Spleen (tissue), 11 donors: ENCODE data around the gene CD164L2. TPM values are rescaled to one million over a fixed set of nuclear protein-coding genes. Genes with fewer than 3 reads are reported as not detected.

Source experiments
- DNase-seq: peaks from one replicate; pipeline ENCODE4 v3.0.0-alpha.2; 2020
- H3K27ac ChIP-seq, 8 donors: fragments of 200-600 bp; sonication (generic) in 7 of 8; 1 replicate in 4 of 8; 2 replicates in 4 of 8; pipeline versions ENCODE4 v1.5.0 to v1.8.0; 2016 to 2021; ENCODE audit warnings: inconsistent platforms in 4 of 8, mild to moderate bottlenecking in 4 of 8, moderate library complexity in 1 of 8
- H3K27me3 ChIP-seq, 7 donors: fragments of 200-600 bp; sonication (generic) in 6 of 7; replicated peaks in 1 of 7; 1 replicate in 4 of 7; 2 replicates in 3 of 7; pipeline versions ENCODE4 v1.5.0 to v1.8.0; 2016 to 2021; ENCODE audit warnings: inconsistent platforms in 3 of 7, mild to moderate bottlenecking in 1 of 7
- H3K36me3 ChIP-seq, 6 donors: fragments of 200-600 bp; sonication (generic) in 5 of 6; 1 replicate in 4 of 6; 2 replicates in 2 of 6; pipeline versions ENCODE4 v1.5.0 to v1.8.0; 2016 to 2021; ENCODE audit warnings: inconsistent platforms in 2 of 6
- H3K4me1 ChIP-seq, 6 donors: fragments of 200-600 bp; sonication (generic) in 5 of 6; 1 replicate in 3 of 6; 2 replicates in 3 of 6; pipeline versions ENCODE4 v1.5.0 to v1.8.0; 2016 to 2021; ENCODE audit warnings: inconsistent platforms in 3 of 6
- H3K4me3 ChIP-seq, 8 donors: fragments of 200-600 bp; sonication (generic) in 7 of 8; 1 replicate in 4 of 8; 2 replicates in 4 of 8; pipeline versions ENCODE4 v1.5.0 to v1.8.0; 2016 to 2021; ENCODE audit warnings: inconsistent platforms in 4 of 8, mild to moderate bottlenecking in 4 of 8, moderate library complexity in 2 of 8
- H3K9me3 ChIP-seq, 8 donors: fragments of 200-600 bp; sonication (generic) in 7 of 8; 1 replicate in 4 of 8; 2 replicates in 4 of 8; pipeline versions ENCODE4 v1.5.0 to v1.8.0; 2016 to 2021; ENCODE audit warnings: inconsistent platforms in 4 of 8
- CTCF ChIP-seq, 11 experiments: fragments of 200-600 bp in 7 of 11; fragments of 450-650 bp in 4 of 11; sonication (generic) in 4 of 11; IDR thresholded peaks in 8 of 11; conservative IDR thresholded peaks in 3 of 11; 1 replicate in 7 of 11; 2 replicates in 4 of 11; pipeline versions ENCODE4 v1.4.0 to v1.8.0; 2016 to 2021; ENCODE audit warnings: antibody characterized with exemption in 11 of 11, inconsistent platforms in 4 of 11, mild to moderate bottlenecking in 1 of 11
- POLR2A ChIP-seq, 3 donors: fragments of 450-650 bp; IDR thresholded peaks; one replicate each; pipeline ENCODE4 v1.5.1; 2017; ENCODE audit warnings: antibody characterized with exemption in 3 of 3, mild to moderate bottlenecking in 1 of 3
- POLR2AphosphoS5 ChIP-seq, 3 donors: sonication (generic); formaldehyde crosslinking; IDR thresholded peaks; one replicate each; pipeline ENCODE4 v1.5.1; 2017; ENCODE audit warnings: antibody characterized with exemption in 3 of 3
- WGBS, 5 donors: extraction: QIAGEN DNeasy Blood & Tissue Kit in 3 of 5; methylation state at CpG; one replicate each; pipeline versions ENCODE4 v1.1.5 to v1.1.7; 2013 to 2018; 5-methylcytosine and 5-hydroxymethylcytosine counted together
- intact Hi-C: fragments of 100-400 bp; cut with DNase I; formaldehyde crosslinking; loops from one replicate; pipeline ENCODE4 v1.15.0; 2023; ENCODE audit warnings: low total_unique reads
- polyA plus RNA-seq, 3 donors: library from polyadenylated mRNA; stranded (reverse); fragments of 200-250 nt; gene quantifications; one replicate each; pipeline ENCODE4 v1.2.1, GENCODE V29; 2013
- total RNA-seq, 7 donors: library from RNA; depleted of rRNA in 3 of 7; stranded (reverse); fragments of >200 nt in 3 of 7; fragmentation: NEBNext Ultra II Directional in 4 of 7; extraction: Animal tissue kit (Norgen Biotek cat#: 25700) in 4 of 7; gene quantifications; one replicate each; pipeline versions ENCODE4 v1.1.0 to v1.2.1, GENCODE V29; 2016 to 2021
- donor health status: healthy with polysubstance abuse.
- donor health status: DM: no; HTN: no; CAD: no; lungs with moderate emphysema.
- donor health status: DM: no; HTN: no; CAD: no.
- donor health status: Bipolar disorder and iron deficiency.
- donor health status: healthy.
- donor health status: DM: no; HTN: no; CAD: no.
- donor health status: DM: yes; HTN: yes; CAD: no.

CD164L2 gene
- total and polyA plus RNA-seq, 10 donors = 0.06 TPM; not detected in 9

DNA sequence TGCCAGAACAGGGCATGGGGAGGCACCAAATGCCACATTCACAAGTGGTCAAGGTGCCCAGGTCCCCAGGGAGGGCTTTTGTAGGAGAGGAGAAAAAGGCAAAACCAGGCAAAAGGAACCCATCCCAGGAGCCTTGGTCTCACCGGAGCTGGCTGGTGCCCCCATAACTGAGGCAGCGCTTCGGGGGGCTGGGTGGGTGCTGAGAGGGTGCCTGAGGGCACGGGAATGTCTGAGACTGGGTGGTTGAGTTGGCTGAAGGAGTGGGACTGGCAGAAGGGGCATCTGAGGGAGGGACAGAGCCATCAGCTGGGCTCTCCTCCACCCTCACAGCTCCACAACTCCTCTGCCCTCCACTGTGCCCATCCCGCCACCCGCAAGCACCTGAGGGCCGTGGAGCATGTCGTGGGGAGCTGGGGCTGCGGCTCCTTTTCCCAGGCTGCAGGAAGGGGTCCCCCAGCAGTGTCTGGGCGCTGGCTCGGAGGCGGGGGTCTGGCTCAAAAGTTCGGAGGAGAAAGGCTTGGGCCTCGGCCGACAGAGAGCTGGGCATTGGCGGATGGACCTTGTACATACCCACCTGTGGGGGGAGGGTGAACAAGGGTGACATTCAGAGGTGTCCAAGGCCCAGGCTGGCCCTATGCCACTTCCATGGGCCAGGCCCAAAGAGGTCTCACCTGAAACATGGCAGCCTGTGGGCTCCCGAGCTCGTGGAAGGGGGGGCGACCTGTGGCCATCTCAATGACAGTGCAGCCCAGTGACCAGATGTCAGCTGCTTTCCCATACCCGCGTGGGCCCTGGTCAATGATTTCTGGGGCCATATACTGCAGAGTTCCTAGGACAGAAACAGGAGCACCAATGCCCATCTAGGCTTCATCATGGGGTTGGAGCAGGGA, 24.9 kb downstream of the CD164L2 start:
- intact Hi-C loops = loop anchor here (5.0 kb wide), 1 partner anchor 34 kb away; the partner anchor contains the start of gene GPR3
- Histone ChIP-seq H3K36me3 (peaks cover 0 to 99% (median 29%) of the 10 kb centered on the region in 6 donors), H3K27ac (no peak overlapping the region), H3K9me3 (no peaks in the 10 kb centered on the region), H3K4me3 (no peak overlapping the region), H3K4me1 (peaks cover 21 to 58% (median 37%) of the 10 kb centered on the region in 6 donors), H3K27me3 (peaks cover 0 to 4% (median 0%) of the 10 kb centered on the region in 7 donors)
- no peak for DNase-seq
- 93 to 96% (median 95%) methylated on average over 21 of the region's 21 CpGs for WGBS, 5 donors
- TF ChIP-seq POLR2AphosphoS5 (IDR thresholded peaks at IDR 0.05) = no peak
- TF ChIP-seq CTCF (IDR thresholded peaks at IDR 0.05 in 8 of 11, conservative IDR thresholded peaks at IDR 0.05 in 3 of 11) = no peak
- TF ChIP-seq POLR2A (IDR thresholded peaks at IDR 0.05) = no peak

GRCh38 chr1:27357281-27358037, 25.7 kb downstream of the CD164L2 start:
- TF ChIP-seq POLR2A (IDR thresholded peaks at IDR 0.05) = no peak
- TF ChIP-seq CTCF (IDR thresholded peaks at IDR 0.05 in 8 of 11, conservative IDR thresholded peaks at IDR 0.05 in 3 of 11) = peak; percentile 94 to 100 (median 99)
- peak; percentile 55 to 78 (median 67) for TF ChIP-seq POLR2AphosphoS5 (IDR thresholded peaks at IDR 0.05)
- WGBS, 5 donors = 14 to 33% (median 27%) methylated on average over 11 to 40 of the region's 40 CpGs
- peak overlapping the region; percentile 29 to 66 (median 34) for H3K4me3 ChIP-seq
- H3K4me1 ChIP-seq = peaks cover 21 to 58% (median 37%) of the 10 kb centered on the region in 6 donors
- intact Hi-C loops = loop anchor here (5.0 kb wide), 1 partner anchor 35 kb away; the partner anchor contains the start of gene GPR3
- peaks cover 0 to 4% (median 0%) of the 10 kb centered on the region in 7 donors for H3K27me3 ChIP-seq
- H3K36me3 ChIP-seq = peaks cover 0 to 99% (median 31%) of the 10 kb centered on the region in 6 donors
- peak; percentile 96 for DNase-seq
- no peaks in the 10 kb centered on the region for H3K9me3 ChIP-seq
- H3K27ac ChIP-seq = peak overlapping the region; percentile 15 to 72 (median 51)

GRCh38 chr1:27356619-27357280, 26.4 kb downstream of the CD164L2 start:
- Histone ChIP-seq H3K4me1 (peaks cover 21 to 58% (median 37%) of the 10 kb centered on the region in 6 donors), H3K9me3 (no peaks in the 10 kb centered on the region), H3K36me3 (peaks cover 0 to 99% (median 31%) of the 10 kb centered on the region in 6 donors), H3K4me3 (peak overlapping the region; percentile 29 to 66 (median 34)), H3K27ac (peak overlapping the region in 7 of 8 donors; percentile 15 to 72 (median 60)), H3K27me3 (peaks cover 0 to 4% (median 0%) of the 10 kb centered on the region in 7 donors)
- intact Hi-C loops = loop anchor here (5.0 kb wide), 1 partner anchor 36 kb away; the partner anchor contains the start of gene GPR3
- TF ChIP-seq POLR2AphosphoS5 (IDR thresholded peaks at IDR 0.05) (peak in 1 of 3 donors; percentile 7), POLR2A (IDR thresholded peaks at IDR 0.05) (no peak)
- 68 to 83% (median 80%) methylated on average over 30 to 37 of the region's 37 CpGs for WGBS, 5 donors
- peak; percentile 83 for DNase-seq

DNA sequence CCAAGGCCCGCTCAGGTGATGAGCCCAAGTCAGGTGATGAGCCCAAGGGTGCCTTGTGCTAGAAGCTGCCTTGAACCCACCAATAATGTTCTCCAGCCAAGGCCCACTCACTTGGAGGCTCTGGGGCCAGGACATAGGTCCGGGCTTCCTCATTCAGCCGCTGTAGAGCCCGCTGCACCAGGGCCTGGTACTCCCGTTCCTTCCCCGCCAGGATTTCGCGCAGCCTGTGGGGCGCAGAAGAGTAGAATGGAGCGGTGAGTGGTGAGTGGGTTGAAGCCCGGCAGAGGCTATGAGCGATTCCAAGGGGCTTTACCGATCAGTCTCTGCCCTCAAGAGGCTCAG, 26.9 kb downstream of the CD164L2 start:
- Histone ChIP-seq H3K9me3 (no peaks in the 10 kb centered on the region), H3K4me3 (peak overlapping the region in 2 of 8 donors; percentile 43 to 66), H3K27ac (peak overlapping the region in 3 of 8 donors; percentile 64 to 72 (median 69)), H3K27me3 (peaks cover 0 to 4% (median 0%) of the 10 kb centered on the region in 7 donors), H3K4me1 (peaks cover 21 to 61% (median 38%) of the 10 kb centered on the region in 6 donors), H3K36me3 (peaks cover 0 to 99% (median 32%) of the 10 kb centered on the region in 6 donors)
- intact Hi-C loops = loop anchor here (5.0 kb wide), 1 partner anchor 36 kb away; the partner anchor contains the start of gene GPR3
- 80 to 93% (median 89%) methylated on average over 13 of the region's 13 CpGs for WGBS, 5 donors
- no peak for DNase-seq
- TF ChIP-seq CTCF (IDR thresholded peaks at IDR 0.05 in 8 of 11, conservative IDR thresholded peaks at IDR 0.05 in 3 of 11) = no peak
- peak in 1 of 3 donors; percentile 22 for TF ChIP-seq POLR2AphosphoS5 (IDR thresholded peaks at IDR 0.05)
